Globus pallidus (tissue), 1 donor: ENCODE data around the gene ULK1.
"Not testable (repeated sequence)": the region's sequence is repeated elsewhere in the genome, so short reads cannot be mapped to it uniquely, and the experiment has no call there.

ENCODE experiments used
- DNase-seq: peaks from one replicate; pipeline ENCODE4 v3.0.0-alpha.2; 2015; ENCODE audit warnings: low spot score

Gene ULK1

GRCh38 chr12:131862084-131862441, 32.4 kb upstream of the ULK1 start:
- DNase-seq, result no peak

- DNase-seq, result no peak
Measured at GRCh38 chr12:131862600-131862993, 31.8 kb upstream of the ULK1 start.

GRCh38 chr12:131862994-131863710, 31.3 kb upstream of the ULK1 start:
- DNase-seq, result no peak

GRCh38 chr12:131863711-131864396, 30.6 kb upstream of the ULK1 start:
- DNase-seq, result no peak

- DNase-seq, result no peak
Measured at GRCh38 chr12:131864469-131864868, 30.0 kb upstream of the ULK1 start.

GRCh38 chr12:131865180-131865875, 29.1 kb upstream of the ULK1 start:
- DNase-seq, result no peak

- DNase-seq, result no peak
Measured at GRCh38 chr12:131867471-131867870, 27.0 kb upstream of the ULK1 start.

- DNase-seq, result no peak
Measured at GRCh38 chr12:131867891-131868675, 26.3 kb upstream of the ULK1 start.

GRCh38 chr12:131869871-131870418, 24.5 kb upstream of the ULK1 start:
- DNase-seq, result no peak

- no peak for DNase-seq
Measured at GRCh38 chr12:131871677-131872076, 22.7 kb upstream of the ULK1 start.

- DNase-seq, result no peak
Measured at GRCh38 chr12:131872154-131873051, 22.0 kb upstream of the ULK1 start.

- no peak for DNase-seq
Measured at GRCh38 chr12:131873293-131873692, 21.1 kb upstream of the ULK1 start.

GRCh38 chr12:131874972-131875371, 19.4 kb upstream of the ULK1 start:
- not testable (repeated sequence) for DNase-seq

GRCh38 chr12:131877216-131877615, 17.2 kb upstream of the ULK1 start:
- not testable (repeated sequence) for DNase-seq

GRCh38 chr12:131878436-131878835, 16.0 kb upstream of the ULK1 start:
- not testable (repeated sequence) for DNase-seq

- no peak for DNase-seq
Measured at GRCh38 chr12:131882804-131883520, 11.5 kb upstream of the ULK1 start.

- no peak for DNase-seq
Measured at GRCh38 chr12:131883521-131883900, 10.9 kb upstream of the ULK1 start.

- DNase-seq, result not testable (repeated sequence)
Measured at GRCh38 chr12:131885076-131885475, 9.3 kb upstream of the ULK1 start.

- DNase-seq, result no peak
Measured at GRCh38 chr12:131885543-131886057, 8.8 kb upstream of the ULK1 start.

GRCh38 chr12:131891722-131892121, 2.7 kb upstream of the ULK1 start:
- DNase-seq, result not testable (repeated sequence)
